OCI-LY7 (cell line): ENCODE data around the gene NF1. TPM values are rescaled to one million over a fixed set of nuclear protein-coding genes. Genes with fewer than 3 reads are reported as not detected.
"Not testable (repeated sequence)": the region's sequence is repeated elsewhere in the genome, so short reads cannot be mapped to it uniquely, and the experiment has no call there.

Experiments
- BruUV-seq: library from RNA; stranded (reverse); fragments of 400-500 nt; replicated peaks from 2 replicates; lab custom pipeline; 2021; lab: Mats Ljungman, UMichigan
- CTCF ChIA-PET: fragments of 300-600 bp; sonication (Branson Sonifier 250); formaldehyde crosslinking; loops from one replicate; lab custom pipeline; 2022; ENCODE audit warnings: antibody characterized with exemption; ENCODE audit not compliant: unreplicated experiment; lab: Charles Lee
- POLR2A ChIA-PET: fragments of 300-600 bp; sonication (Branson Sonifier 250); formaldehyde crosslinking; loops from one replicate; lab custom pipeline; 2022; ENCODE audit warnings: antibody characterized with exemption; lab: Charles Lee
- DNase-seq: peaks from one replicate; pipeline ENCODE4 v3.0.0-alpha.2; 2015; ENCODE audit warnings: low spot score
- H2AFZ ChIP-seq: fragments of 200-600 bp; sonication (generic), shearing (Covaris generic); 2 replicates; pipeline ENCODE4 v1.6.1; 2014; ENCODE audit warnings: mild to moderate bottlenecking, antibody characterized with exemption, low read length, moderate library complexity
- H3K27ac ChIP-seq: fragments of 200-600 bp; sonication (generic); 2 replicates; pipeline ENCODE4 v1.5.1; 2014; ENCODE audit warnings: mixed run types, low read depth, mild to moderate bottlenecking, moderate library complexity, low read length, inconsistent platforms; ENCODE audit not compliant: poor library complexity, severe bottlenecking
- H3K36me3 ChIP-seq: fragments of 200-600 bp; sonication (generic); 2 replicates; pipeline ENCODE4 v1.6.1; 2014; ENCODE audit warnings: mild to moderate bottlenecking, antibody characterized with exemption, low read length, moderate library complexity, mixed read lengths; ENCODE audit not compliant: insufficient read depth
- H3K4me1 ChIP-seq: fragments of 200-600 bp; sonication (generic); 2 replicates; pipeline ENCODE4 v1.5.1; 2014; ENCODE audit warnings: mild to moderate bottlenecking, low read length; ENCODE audit not compliant: insufficient read depth, poor library complexity, severe bottlenecking
- H3K4me2 ChIP-seq: fragments of 200-600 bp; sonication (generic); 2 replicates; pipeline ENCODE4 v1.6.1; 2014; ENCODE audit warnings: mild to moderate bottlenecking, low read length
- H3K4me3 ChIP-seq: fragments of 200-600 bp; sonication (generic); 2 replicates; pipeline ENCODE4 v1.5.1; 2014; ENCODE audit warnings: mild to moderate bottlenecking, low read depth, low read length; ENCODE audit not compliant: poor library complexity, severe bottlenecking
- H3K79me2 ChIP-seq: fragments of 200-600 bp; sonication (generic); 2 replicates; pipeline ENCODE4 v1.6.1; 2016; ENCODE audit warnings: low read depth, mild to moderate bottlenecking, low read length, moderate library complexity, mixed read lengths; ENCODE audit not compliant: insufficient read depth
- H3K9me2 ChIP-seq: fragments of 200-600 bp; sonication (generic); 2 replicates; pipeline ENCODE4 v1.6.1; 2016; ENCODE audit warnings: mild to moderate bottlenecking, low read length, mixed read lengths; ENCODE audit not compliant: insufficient read depth
- H3K9me3 ChIP-seq: fragments of 200-600 bp; sonication (generic); 2 replicates; pipeline ENCODE4 v1.6.1; 2014; ENCODE audit warnings: mild to moderate bottlenecking, mixed run types, low read length, mixed read lengths
- H4K20me1 ChIP-seq: fragments of 200-600 bp; sonication (generic); 2 replicates; pipeline ENCODE4 v1.6.1; 2014; ENCODE audit warnings: mild to moderate bottlenecking, antibody characterized with exemption, low read length, moderate library complexity, mixed read lengths; ENCODE audit not compliant: insufficient read depth
- EZH2phosphoT487 ChIP-seq: fragments of 200-600 bp; sonication (generic); IDR thresholded peaks from 2 replicates; pipeline ENCODE4 v1.6.1; 2018; ENCODE audit warnings: low read depth, borderline replicate concordance, mild to moderate bottlenecking, mixed run types, antibody characterized with exemption, low read length, moderate library complexity, mixed read lengths
- intact Hi-C: fragments of 100-400 bp; cut with micrococcal nuclease; formaldehyde crosslinking; loops from one replicate; pipeline ENCODE4 v1.10.0; 2022; ENCODE audit not compliant: unreplicated experiment
- total RNA-seq, 2 experiments: library from RNA; depleted of rRNA in 1 of 2; stranded (reverse); fragments of >200 nt in 1 of 2; shearing (Covaris generic) in 1 of 2; gene quantifications; 2 replicates each; pipeline ENCODE4 v1.2.3, GENCODE V29; 2014 to 2022
- TF ChIP-seq, protein P1 (sequence below): fragments of 200-600 bp; sonication (generic); conservative IDR thresholded peaks from 2 replicates; pipeline ENCODE4 v1.5.1; 2014; ENCODE audit warnings: mild to moderate bottlenecking, antibody characterized with exemption, low read length, moderate library complexity, mixed read lengths

NF1 gene
- total RNA-seq, 2 experiments from 2014 or later, result 38.7 to 64.8 TPM

- intact Hi-C loops, result no loop called here
- no peak overlapping the region for H3K4me2 ChIP-seq
- no peak for DNase-seq
- H4K20me1 ChIP-seq, result no peaks in the 10 kb centered on the region
- no peak overlapping the region for H3K4me3 ChIP-seq
- TF ChIP-seq, protein P1, sequence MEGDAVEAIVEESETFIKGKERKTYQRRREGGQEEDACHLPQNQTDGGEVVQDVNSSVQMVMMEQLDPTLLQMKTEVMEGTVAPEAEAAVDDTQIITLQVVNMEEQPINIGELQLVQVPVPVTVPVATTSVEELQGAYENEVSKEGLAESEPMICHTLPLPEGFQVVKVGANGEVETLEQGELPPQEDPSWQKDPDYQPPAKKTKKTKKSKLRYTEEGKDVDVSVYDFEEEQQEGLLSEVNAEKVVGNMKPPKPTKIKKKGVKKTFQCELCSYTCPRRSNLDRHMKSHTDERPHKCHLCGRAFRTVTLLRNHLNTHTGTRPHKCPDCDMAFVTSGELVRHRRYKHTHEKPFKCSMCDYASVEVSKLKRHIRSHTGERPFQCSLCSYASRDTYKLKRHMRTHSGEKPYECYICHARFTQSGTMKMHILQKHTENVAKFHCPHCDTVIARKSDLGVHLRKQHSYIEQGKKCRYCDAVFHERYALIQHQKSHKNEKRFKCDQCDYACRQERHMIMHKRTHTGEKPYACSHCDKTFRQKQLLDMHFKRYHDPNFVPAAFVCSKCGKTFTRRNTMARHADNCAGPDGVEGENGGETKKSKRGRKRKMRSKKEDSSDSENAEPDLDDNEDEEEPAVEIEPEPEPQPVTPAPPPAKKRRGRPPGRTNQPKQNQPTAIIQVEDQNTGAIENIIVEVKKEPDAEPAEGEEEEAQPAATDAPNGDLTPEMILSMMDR, result no peak
- no peak for TF ChIP-seq EZH2phosphoT487
- ChIA-PET CTCF (no interaction called here), POLR2A (interaction anchor here (0.7 kb wide), 1 partner anchor 8 kb away, joined by 5 read pairs; no protein-coding TSS in a partner anchor)
- no peaks in the 10 kb centered on the region for H3K79me2 ChIP-seq
- no peak overlapping the region for H2AFZ ChIP-seq
- peaks cover 30% of the 10 kb centered on the region for H3K36me3 ChIP-seq
- no peaks in the 10 kb centered on the region for H3K9me2 ChIP-seq
- no peaks in the 10 kb centered on the region for H3K9me3 ChIP-seq
- BruUV-seq, result no TSS peak
- H3K4me1 ChIP-seq, result no peaks in the 10 kb centered on the region
- H3K27ac ChIP-seq, result no peak overlapping the region
Observed at GRCh38 chr17:31328160-31328535, 233.4 kb downstream of the NF1 start.

GRCh38 chr17:31329221-31329620 is 234.4 kb downstream of the NF1 start:
- Histone ChIP-seq H3K36me3 (peaks cover 30% of the 10 kb centered on the region), H3K9me2 (no peaks in the 10 kb centered on the region), H3K9me3 (no peaks in the 10 kb centered on the region), H2AFZ (no peak overlapping the region), H3K27ac (no peak overlapping the region), H3K79me2 (no peaks in the 10 kb centered on the region), H3K4me3 (no peak overlapping the region), H4K20me1 (no peaks in the 10 kb centered on the region), H3K4me1 (no peaks in the 10 kb centered on the region), H3K4me2 (no peak overlapping the region)
- TF ChIP-seq, protein P1, result no peak
- TF ChIP-seq EZH2phosphoT487, result no peak
- BruUV-seq, result no TSS peak
- intact Hi-C loops, result no loop called here
- DNase-seq, result no peak
- ChIA-PET POLR2A (interaction anchor here (0.6 kb wide), 1 partner anchor 10 kb away, joined by 3 read pairs; no protein-coding TSS in a partner anchor), CTCF (no interaction called here)

GRCh38 chr17:31339906-31340661 is 245.3 kb downstream of the NF1 start:
- H3K36me3 ChIP-seq, result peaks cover 59% of the 10 kb centered on the region
- ChIA-PET CTCF (no interaction called here), POLR2A (interaction anchor here (0.6 to 1.7 kb wide), 2 partner anchors 17 to 850 kb away, joined by 4 read pairs; no protein-coding TSS in a partner anchor)
- H3K4me1 ChIP-seq, result no peaks in the 10 kb centered on the region
- H2AFZ ChIP-seq, result no peak overlapping the region
- H3K9me3 ChIP-seq, result no peaks in the 10 kb centered on the region
- TF ChIP-seq, protein P1, result no peak
- TF ChIP-seq EZH2phosphoT487, result no peak
- H3K4me2 ChIP-seq, result no peak overlapping the region
- H3K79me2 ChIP-seq, result no peaks in the 10 kb centered on the region
- intact Hi-C loops, result no loop called here
- BruUV-seq, result no TSS peak
- no peak for DNase-seq
- no peak overlapping the region for H3K27ac ChIP-seq
- no peak overlapping the region for H3K4me3 ChIP-seq
- H4K20me1 ChIP-seq, result no peaks in the 10 kb centered on the region
- no peaks in the 10 kb centered on the region for H3K9me2 ChIP-seq

DNA sequence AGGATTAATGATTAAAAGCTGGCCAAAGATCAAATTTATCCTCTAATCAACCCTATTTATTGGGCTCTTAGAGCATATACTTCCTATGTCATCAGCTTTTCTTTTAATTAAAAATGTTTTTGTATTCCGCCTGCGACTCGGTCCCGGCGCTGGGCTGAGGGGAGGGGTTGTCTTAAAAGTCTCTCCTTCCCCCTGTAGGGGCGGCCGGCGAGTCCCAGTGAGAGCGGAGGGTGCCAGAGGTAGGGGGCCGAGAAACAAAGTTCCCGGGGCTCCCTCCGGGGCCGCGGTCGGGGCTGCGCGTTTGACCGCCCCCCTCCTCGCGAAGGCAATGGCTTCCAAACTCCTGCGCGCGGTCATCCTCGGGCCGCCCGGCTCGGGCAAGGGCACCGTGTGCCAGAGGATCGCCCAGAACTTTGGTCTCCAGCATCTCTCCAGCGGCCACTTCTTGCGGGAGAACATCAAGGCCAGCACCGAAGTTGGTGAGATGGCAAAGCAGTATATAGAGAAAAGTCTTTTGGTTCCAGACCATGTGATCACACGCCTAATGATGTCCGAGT is 250.5 kb downstream of the NF1 start:
- BruUV-seq, H3K79me2 ChIP-seq, CTCF ChIA-PET, H2AFZ ChIP-seq, H3K9me3 ChIP-seq, H3K9me2 ChIP-seq, H3K27ac ChIP-seq, H4K20me1 ChIP-seq, intact Hi-C loops, POLR2A ChIA-PET, H3K4me3 ChIP-seq, H3K4me2 ChIP-seq, H3K4me1 ChIP-seq, DNase-seq: not testable (repeated sequence)
- H3K36me3 ChIP-seq, result peaks cover 49% of the 10 kb centered on the region
